Measurements from ENCODE around the gene PET100.

Gene PET100

DNA sequence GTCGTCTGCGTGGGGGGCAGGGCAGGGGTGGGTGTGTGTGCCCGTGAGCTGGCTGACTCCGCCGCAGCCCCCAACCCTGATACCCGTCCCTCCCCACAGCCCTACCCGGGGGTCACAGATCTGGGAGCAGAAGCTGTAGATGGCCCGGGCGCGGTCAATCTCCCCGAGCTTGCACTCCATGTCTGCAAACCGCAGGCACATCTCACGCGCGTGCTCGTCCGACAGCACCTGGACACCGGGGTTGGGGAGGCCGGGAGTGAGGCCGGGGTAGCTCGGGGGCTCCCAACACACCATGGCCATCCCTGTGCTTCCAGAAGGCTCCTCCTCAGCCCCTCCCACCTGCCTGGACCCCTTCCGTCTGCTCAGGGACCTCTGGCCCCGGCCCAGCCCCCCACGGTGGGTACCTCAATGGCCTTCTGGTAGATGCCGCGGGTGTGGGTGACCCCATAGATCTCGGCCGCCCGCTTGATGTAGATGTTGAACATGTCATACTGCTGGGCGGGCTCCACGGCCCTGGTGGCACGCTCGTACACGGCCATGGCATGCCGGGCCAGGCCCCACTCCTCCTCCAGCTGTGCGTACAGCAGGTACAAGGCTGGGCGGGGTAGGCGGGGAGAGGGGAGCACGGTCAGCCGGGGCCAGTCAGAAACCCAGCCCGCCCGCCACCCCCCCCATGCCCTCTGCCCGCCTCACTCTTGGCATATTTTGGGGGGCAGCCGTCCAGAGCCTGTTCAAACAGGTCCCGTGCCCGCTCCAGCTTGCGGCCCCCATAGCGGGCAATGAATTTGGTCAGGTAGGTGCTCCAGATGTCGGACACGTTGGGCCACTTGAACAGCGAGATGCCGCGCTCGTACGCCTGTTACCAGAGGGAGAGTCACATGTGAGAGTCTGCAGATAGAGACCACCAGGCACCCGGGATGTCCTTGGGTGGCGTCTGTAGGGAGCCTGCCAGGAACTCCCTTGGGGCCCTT, 8.9 kb upstream of the PET100 start:
- TF ChIP-seq, protein P1, sequence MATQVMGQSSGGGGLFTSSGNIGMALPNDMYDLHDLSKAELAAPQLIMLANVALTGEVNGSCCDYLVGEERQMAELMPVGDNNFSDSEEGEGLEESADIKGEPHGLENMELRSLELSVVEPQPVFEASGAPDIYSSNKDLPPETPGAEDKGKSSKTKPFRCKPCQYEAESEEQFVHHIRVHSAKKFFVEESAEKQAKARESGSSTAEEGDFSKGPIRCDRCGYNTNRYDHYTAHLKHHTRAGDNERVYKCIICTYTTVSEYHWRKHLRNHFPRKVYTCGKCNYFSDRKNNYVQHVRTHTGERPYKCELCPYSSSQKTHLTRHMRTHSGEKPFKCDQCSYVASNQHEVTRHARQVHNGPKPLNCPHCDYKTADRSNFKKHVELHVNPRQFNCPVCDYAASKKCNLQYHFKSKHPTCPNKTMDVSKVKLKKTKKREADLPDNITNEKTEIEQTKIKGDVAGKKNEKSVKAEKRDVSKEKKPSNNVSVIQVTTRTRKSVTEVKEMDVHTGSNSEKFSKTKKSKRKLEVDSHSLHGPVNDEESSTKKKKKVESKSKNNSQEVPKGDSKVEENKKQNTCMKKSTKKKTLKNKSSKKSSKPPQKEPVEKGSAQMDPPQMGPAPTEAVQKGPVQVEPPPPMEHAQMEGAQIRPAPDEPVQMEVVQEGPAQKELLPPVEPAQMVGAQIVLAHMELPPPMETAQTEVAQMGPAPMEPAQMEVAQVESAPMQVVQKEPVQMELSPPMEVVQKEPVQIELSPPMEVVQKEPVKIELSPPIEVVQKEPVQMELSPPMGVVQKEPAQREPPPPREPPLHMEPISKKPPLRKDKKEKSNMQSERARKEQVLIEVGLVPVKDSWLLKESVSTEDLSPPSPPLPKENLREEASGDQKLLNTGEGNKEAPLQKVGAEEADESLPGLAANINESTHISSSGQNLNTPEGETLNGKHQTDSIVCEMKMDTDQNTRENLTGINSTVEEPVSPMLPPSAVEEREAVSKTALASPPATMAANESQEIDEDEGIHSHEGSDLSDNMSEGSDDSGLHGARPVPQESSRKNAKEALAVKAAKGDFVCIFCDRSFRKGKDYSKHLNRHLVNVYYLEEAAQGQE (IDR thresholded peaks at IDR 0.05; ENCODE audit: insufficient replicate concordance, low read depth) = no peak
- TF ChIP-seq SPI1 (IDR thresholded peaks at IDR 0.05; ENCODE audit: borderline replicate concordance, low read depth) = no peak
- no peak for DNase-seq (ENCODE audit: low read depth in 1 of 2, low spot score in 1 of 2)
- H3K27me3 ChIP-seq (ENCODE audit: insufficient read depth, poor library complexity, severe bottlenecking) = no peaks in the 10 kb centered on the region
- H3K27ac ChIP-seq (replicated peaks) = no peak overlapping the region
- no peak overlapping the region for H3K4me3 ChIP-seq (replicated peaks; ENCODE audit: insufficient read depth, low read length)

DNA sequence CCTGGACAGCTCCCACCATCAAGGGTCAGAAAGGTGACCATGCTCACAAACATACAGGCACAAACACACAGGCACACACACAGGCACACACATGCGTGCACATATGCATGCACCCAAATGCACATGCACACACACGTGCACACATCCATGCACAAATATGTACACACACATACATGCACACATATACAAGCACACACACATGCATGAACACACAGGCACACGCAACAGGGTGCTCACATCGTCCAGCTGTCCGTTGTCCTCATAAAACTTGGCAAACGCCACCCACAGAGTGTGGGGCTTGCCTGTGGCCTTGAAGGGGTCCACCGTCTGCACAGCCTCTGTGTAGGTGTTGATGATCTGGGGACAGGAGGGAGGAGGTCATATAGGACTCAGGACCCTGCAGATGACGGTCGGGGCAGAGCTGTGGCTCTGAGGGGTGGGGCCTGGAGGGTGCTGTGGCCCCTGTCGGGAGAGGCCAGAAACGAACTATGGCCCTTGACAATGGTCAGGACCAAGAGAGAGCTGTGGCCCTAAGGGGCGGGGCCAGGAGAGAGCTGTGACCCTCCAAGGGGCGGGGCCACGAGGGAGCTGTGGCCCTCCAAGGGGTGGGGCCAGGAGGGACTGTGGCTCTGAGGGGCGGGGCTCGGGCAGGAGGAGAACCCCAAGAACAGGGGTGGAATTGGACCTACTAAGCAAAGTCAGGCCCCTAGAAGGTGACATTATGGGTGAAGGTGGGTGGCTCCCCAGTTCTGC, 6.5 kb upstream of the PET100 start:
- no peaks in the 10 kb centered on the region for H3K27me3 ChIP-seq (ENCODE audit: insufficient read depth, poor library complexity, severe bottlenecking)
- H3K4me3 ChIP-seq (replicated peaks; ENCODE audit: insufficient read depth, low read length) = no peak overlapping the region
- DNase-seq (ENCODE audit: low read depth in 1 of 2, low spot score in 1 of 2) = no peak
- TF ChIP-seq, protein P2, sequence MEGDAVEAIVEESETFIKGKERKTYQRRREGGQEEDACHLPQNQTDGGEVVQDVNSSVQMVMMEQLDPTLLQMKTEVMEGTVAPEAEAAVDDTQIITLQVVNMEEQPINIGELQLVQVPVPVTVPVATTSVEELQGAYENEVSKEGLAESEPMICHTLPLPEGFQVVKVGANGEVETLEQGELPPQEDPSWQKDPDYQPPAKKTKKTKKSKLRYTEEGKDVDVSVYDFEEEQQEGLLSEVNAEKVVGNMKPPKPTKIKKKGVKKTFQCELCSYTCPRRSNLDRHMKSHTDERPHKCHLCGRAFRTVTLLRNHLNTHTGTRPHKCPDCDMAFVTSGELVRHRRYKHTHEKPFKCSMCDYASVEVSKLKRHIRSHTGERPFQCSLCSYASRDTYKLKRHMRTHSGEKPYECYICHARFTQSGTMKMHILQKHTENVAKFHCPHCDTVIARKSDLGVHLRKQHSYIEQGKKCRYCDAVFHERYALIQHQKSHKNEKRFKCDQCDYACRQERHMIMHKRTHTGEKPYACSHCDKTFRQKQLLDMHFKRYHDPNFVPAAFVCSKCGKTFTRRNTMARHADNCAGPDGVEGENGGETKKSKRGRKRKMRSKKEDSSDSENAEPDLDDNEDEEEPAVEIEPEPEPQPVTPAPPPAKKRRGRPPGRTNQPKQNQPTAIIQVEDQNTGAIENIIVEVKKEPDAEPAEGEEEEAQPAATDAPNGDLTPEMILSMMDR (IDR thresholded peaks at IDR 0.05; ENCODE audit: insufficient read depth, low read length) = no peak
- TF ChIP-seq GABPA (IDR thresholded peaks at IDR 0.05; ENCODE audit: low read depth) = no peak
- TF ChIP-seq, protein P1 (IDR thresholded peaks at IDR 0.05; ENCODE audit: insufficient replicate concordance, low read depth) = no peak
- TF ChIP-seq SPI1 (IDR thresholded peaks at IDR 0.05; ENCODE audit: borderline replicate concordance, low read depth) = no peak
- no peak for TF ChIP-seq POLR2AphosphoS5 (IDR thresholded peaks at IDR 0.05; ENCODE audit: low read depth)
- H3K27ac ChIP-seq (replicated peaks) = no peak overlapping the region

DNA sequence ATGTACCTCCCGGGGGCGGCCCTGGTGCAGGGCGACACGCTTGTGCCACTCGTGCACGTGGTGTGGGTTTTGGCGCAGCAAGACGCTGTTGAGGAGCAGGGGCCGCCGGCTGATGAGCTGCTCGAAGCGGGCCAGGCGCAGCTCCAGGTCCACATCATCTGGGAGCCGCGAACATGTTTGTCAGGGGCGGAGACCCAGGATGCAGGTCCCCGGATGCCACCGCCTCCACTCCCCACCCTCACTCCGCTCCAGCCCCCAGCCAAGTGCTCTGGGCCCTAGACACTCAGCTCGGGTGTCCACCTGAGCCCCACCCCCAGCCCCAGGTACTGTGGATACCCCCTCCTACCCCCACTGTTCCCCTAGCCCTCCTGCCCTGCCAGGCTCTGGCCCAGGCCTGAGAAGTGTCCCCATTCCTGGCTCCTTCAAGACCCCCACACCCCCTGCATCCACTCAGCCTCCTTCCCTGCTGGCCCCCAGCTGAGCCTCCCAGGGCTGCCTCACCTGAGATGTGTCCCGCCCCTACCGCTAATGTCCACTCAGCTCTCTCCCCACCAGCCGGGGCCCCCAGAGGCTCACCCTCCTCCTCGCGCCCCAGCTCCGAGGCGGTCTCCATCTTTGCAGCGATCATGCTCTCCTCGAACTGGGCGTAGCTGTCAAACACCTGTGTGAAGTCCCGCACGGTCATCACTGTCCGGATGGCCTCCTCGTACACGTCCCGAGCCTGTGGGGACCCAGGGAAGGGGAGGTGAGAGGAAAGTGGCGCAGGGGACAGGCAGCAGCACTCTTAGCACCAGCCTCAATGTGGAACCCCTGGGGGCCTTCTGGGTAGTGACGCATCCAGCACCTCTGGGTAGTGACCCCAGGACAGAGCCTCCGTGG, 5.6 kb upstream of the PET100 start:
- no peak for DNase-seq (ENCODE audit: low read depth in 1 of 2, low spot score in 1 of 2)
- no peak for TF ChIP-seq SPI1 (IDR thresholded peaks at IDR 0.05; ENCODE audit: borderline replicate concordance, low read depth)
- TF ChIP-seq GABPA (IDR thresholded peaks at IDR 0.05; ENCODE audit: low read depth) = no peak
- TF ChIP-seq, protein P1 (IDR thresholded peaks at IDR 0.05; ENCODE audit: insufficient replicate concordance, low read depth) = no peak
- TF ChIP-seq, protein P2 (IDR thresholded peaks at IDR 0.05; ENCODE audit: insufficient read depth, low read length) = no peak
- TF ChIP-seq POLR2AphosphoS5 (IDR thresholded peaks at IDR 0.05; ENCODE audit: low read depth) = no peak
- Histone ChIP-seq H3K27ac (replicated peaks) (no peak overlapping the region), H3K27me3 (ENCODE audit: insufficient read depth, poor library complexity, severe bottlenecking) (no peaks in the 10 kb centered on the region), H3K4me3 (replicated peaks; ENCODE audit: insufficient read depth, low read length) (no peak overlapping the region)
